ENCODE results near the gene NUP153. TPM values are rescaled to one million over a fixed set of nuclear protein-coding genes. Genes with fewer than 3 reads are reported as not detected.

NUP153 gene
- total and polyA plus RNA-seq, 2 donors (not counting 1 experiment from before 2014, with no cell fraction given), result 22.0 to 27.7 TPM

DNA sequence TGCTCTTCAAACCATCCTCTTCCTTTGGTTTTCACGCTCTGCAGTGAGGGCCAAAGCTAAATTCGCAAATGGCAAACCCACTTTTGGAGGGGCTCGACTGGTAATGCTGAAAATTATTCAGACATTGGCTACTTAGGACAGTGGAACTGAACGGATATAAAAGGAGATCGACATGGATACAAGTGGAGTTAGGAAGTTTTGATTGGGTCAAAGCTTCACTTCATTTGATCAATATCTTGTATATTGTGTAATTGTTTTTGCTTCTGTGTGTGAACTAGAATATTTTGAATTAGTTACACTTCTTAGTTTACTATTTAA, 105.4 kb downstream of the NUP153 start:
- no peaks in the 10 kb centered on the region for H4K20me1 ChIP-seq (ENCODE audit: control insufficient read depth, extremely low read depth, insufficient read depth, low read length)
- no peaks in the 10 kb centered on the region for H3K4me1 ChIP-seq (ENCODE audit: control insufficient read depth, extremely low read depth, insufficient read depth, low read length)
- H3K4me3 ChIP-seq (replicated peaks in 1 of 4; ENCODE audit: control extremely low read depth in 1 of 4, insufficient read depth in 1 of 4, low read depth in 3 of 4, low read length in 4 of 4), result peak overlapping the region; percentile 77 to 89 (median 84)
- H3K27ac ChIP-seq (ENCODE audit: insufficient read depth, low read length), result peak overlapping the region; percentile 81
- no peaks in the 10 kb centered on the region for H3K27me3 ChIP-seq (ENCODE audit: control insufficient read depth, insufficient read depth, low read length)
- H3K79me2 ChIP-seq (ENCODE audit: control insufficient read depth, insufficient read depth, low read length), result peaks cover 2% of the 10 kb centered on the region
- peak in 1 of 2 donors; percentile 5 for DNase-seq (ENCODE audit: low read depth in 2 of 2)
- peak overlapping the region; percentile 93 for H2AFZ ChIP-seq (ENCODE audit: low read length)
- peak overlapping the region; percentile 91 for H3K4me2 ChIP-seq (ENCODE audit: extremely low read depth, insufficient read depth, low read length)
- no peaks in the 10 kb centered on the region for H3K9me3 ChIP-seq (ENCODE audit: control insufficient read depth, insufficient read depth, low read depth, low read length)
- TF ChIP-seq, protein P1, sequence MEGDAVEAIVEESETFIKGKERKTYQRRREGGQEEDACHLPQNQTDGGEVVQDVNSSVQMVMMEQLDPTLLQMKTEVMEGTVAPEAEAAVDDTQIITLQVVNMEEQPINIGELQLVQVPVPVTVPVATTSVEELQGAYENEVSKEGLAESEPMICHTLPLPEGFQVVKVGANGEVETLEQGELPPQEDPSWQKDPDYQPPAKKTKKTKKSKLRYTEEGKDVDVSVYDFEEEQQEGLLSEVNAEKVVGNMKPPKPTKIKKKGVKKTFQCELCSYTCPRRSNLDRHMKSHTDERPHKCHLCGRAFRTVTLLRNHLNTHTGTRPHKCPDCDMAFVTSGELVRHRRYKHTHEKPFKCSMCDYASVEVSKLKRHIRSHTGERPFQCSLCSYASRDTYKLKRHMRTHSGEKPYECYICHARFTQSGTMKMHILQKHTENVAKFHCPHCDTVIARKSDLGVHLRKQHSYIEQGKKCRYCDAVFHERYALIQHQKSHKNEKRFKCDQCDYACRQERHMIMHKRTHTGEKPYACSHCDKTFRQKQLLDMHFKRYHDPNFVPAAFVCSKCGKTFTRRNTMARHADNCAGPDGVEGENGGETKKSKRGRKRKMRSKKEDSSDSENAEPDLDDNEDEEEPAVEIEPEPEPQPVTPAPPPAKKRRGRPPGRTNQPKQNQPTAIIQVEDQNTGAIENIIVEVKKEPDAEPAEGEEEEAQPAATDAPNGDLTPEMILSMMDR (conservative IDR thresholded peaks at IDR 0.05 in 1 of 2, IDR thresholded peaks at IDR 0.05 in 1 of 2; ENCODE audit: low read depth in 1 of 2, low read length in 2 of 2), result no peak
- TF ChIP-seq EZH2 (IDR thresholded peaks at IDR 0.05; ENCODE audit: low read length, missing control alignments), result no peak
- peak overlapping the region; percentile 81 for H3K9ac ChIP-seq (ENCODE audit: insufficient read depth, low read length)
- no peaks in the 10 kb centered on the region for H3K36me3 ChIP-seq (ENCODE audit: control insufficient read depth, insufficient read depth, low read length)

DNA sequence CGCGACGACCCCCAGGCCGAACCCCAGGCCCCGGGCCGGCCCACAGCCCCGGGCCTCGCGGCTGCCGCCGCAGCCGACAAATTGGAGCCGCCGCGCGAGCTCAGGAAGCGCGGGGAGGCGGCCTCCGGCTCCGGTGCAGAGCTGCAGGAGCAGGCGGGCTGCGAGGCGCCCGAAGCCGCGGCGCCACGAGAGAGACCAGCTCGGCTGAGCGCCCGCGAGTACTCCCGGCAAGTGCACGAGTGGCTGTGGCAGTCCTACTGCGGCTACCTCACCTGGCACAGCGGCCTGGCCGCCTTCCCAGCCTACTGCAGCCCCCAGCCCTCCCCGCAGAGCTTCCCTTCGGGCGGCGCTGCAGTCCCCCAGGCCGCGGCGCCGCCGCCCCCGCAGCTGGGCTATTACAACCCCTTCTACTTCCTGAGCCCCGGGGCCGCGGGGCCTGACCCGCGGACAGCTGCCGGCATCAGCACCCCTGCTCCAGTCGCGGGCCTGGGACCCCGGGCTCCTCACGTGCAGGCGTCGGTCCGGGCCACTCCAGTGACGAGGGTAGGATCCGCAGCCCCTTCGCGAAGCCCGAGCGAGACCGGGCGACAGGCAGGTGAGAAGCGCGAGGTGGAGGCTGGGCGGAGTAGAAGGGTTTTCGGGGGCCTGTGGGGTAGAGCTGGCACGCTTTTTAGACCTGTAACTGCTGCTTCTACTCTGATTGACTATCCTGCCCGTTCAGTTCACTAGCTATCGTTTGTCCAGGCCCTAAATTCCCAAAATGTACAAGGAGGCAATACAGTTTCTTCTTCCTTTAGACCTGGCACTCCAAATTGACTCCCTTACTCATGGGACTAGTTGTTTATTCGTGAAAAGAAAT, 106.0 kb downstream of the NUP153 start:
- peaks cover 2% of the 10 kb centered on the region for H3K79me2 ChIP-seq (ENCODE audit: control insufficient read depth, insufficient read depth, low read length)
- H3K27me3 ChIP-seq (ENCODE audit: control insufficient read depth, insufficient read depth, low read length), result no peaks in the 10 kb centered on the region
- H3K9me3 ChIP-seq (ENCODE audit: control insufficient read depth, insufficient read depth, low read depth, low read length), result no peaks in the 10 kb centered on the region
- H3K36me3 ChIP-seq (ENCODE audit: control insufficient read depth, insufficient read depth, low read length), result no peaks in the 10 kb centered on the region
- H2AFZ ChIP-seq (ENCODE audit: low read length), result peak overlapping the region; percentile 93
- no peaks in the 10 kb centered on the region for H4K20me1 ChIP-seq (ENCODE audit: control insufficient read depth, extremely low read depth, insufficient read depth, low read length)
- no peaks in the 10 kb centered on the region for H3K4me1 ChIP-seq (ENCODE audit: control insufficient read depth, extremely low read depth, insufficient read depth, low read length)
- peak; percentile 8 to 39 for DNase-seq (ENCODE audit: low read depth in 2 of 2)
- peak overlapping the region; percentile 91 for H3K4me2 ChIP-seq (ENCODE audit: extremely low read depth, insufficient read depth, low read length)
- TF ChIP-seq, protein P1 (conservative IDR thresholded peaks at IDR 0.05 in 1 of 2, IDR thresholded peaks at IDR 0.05 in 1 of 2; ENCODE audit: low read depth in 1 of 2, low read length in 2 of 2), result no peak
- TF ChIP-seq EZH2 (IDR thresholded peaks at IDR 0.05; ENCODE audit: low read length, missing control alignments), result no peak
- H3K4me3 ChIP-seq (replicated peaks in 1 of 4; ENCODE audit: control extremely low read depth in 1 of 4, insufficient read depth in 1 of 4, low read depth in 3 of 4, low read length in 4 of 4), result peak overlapping the region; percentile 77 to 89 (median 84)
- H3K27ac ChIP-seq (ENCODE audit: insufficient read depth, low read length), result peak overlapping the region; percentile 81
- peak overlapping the region; percentile 81 for H3K9ac ChIP-seq (ENCODE audit: insufficient read depth, low read length)

DNA sequence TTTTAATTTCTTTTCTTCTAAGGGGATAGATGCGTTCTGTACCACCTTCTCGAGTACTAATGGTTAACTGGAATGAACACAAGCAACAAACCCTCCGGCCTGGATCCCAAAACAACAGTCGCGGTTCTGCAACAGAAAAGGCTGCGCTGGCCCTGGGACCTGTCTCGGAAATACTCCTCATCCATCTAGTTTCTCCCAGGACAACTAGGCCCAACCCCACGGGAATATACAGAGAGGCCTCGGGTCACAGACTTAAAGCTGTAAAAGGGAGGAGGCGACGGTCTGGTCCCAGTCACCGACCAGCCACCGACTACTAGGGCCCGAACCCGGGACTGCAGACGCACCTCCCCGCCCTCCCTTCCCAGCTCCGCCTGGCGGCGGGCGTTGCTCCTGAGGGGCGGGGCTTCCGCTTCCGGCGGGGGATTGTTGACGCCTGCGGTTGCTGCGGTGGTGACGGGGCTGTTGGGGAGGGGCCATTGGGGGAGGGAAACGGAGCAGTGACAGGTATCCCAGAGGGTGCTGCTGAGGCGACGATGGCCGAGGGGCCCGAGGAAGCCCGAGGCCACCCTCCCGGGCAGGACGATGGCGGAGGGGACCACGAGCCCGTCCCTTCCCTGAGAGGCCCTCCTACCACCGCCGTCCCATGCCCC, 106.7 kb downstream of the NUP153 start, which contains the start of gene FAM8A1:
Gene FAM8A1, plus strand, starts transcription at position 426 of the 650 bp plus-strand sequence. Its CDS starts 108 bp downstream, at position 534.
- no peaks in the 10 kb centered on the region for H3K9me3 ChIP-seq (ENCODE audit: control insufficient read depth, insufficient read depth, low read depth, low read length)
- no peaks in the 10 kb centered on the region for H4K20me1 ChIP-seq (ENCODE audit: control insufficient read depth, extremely low read depth, insufficient read depth, low read length)
- peak within 1 kb of the TSS; percentile 77 to 89 (median 84) for H3K4me3 ChIP-seq (replicated peaks in 1 of 4; ENCODE audit: control extremely low read depth in 1 of 4, insufficient read depth in 1 of 4, low read depth in 3 of 4, low read length in 4 of 4)
- DNase-seq (ENCODE audit: low read depth in 2 of 2), result peak; percentile 82 to 85
- no peaks in the 10 kb centered on the region for H3K4me1 ChIP-seq (ENCODE audit: control insufficient read depth, extremely low read depth, insufficient read depth, low read length)
- no peaks in the 10 kb centered on the region for H3K36me3 ChIP-seq (ENCODE audit: control insufficient read depth, insufficient read depth, low read length)
- H3K27me3 ChIP-seq (ENCODE audit: control insufficient read depth, insufficient read depth, low read length), result no peaks in the 10 kb centered on the region
- TF ChIP-seq, protein P1 (conservative IDR thresholded peaks at IDR 0.05 in 1 of 2, IDR thresholded peaks at IDR 0.05 in 1 of 2; ENCODE audit: low read depth in 1 of 2, low read length in 2 of 2), result peak; percentile 49 to 63
- no peak for TF ChIP-seq EZH2 (IDR thresholded peaks at IDR 0.05; ENCODE audit: low read length, missing control alignments)
- peak within 1 kb of the TSS; percentile 81 for H3K27ac ChIP-seq (ENCODE audit: insufficient read depth, low read length)
- H3K9ac ChIP-seq (ENCODE audit: insufficient read depth, low read length), result peak within 1 kb of the TSS; percentile 81
- peaks cover 2% of the 10 kb centered on the region for H3K79me2 ChIP-seq (ENCODE audit: control insufficient read depth, insufficient read depth, low read length)
- H3K4me2 ChIP-seq (ENCODE audit: extremely low read depth, insufficient read depth, low read length), result peak within 1 kb of the TSS; percentile 91
- H2AFZ ChIP-seq (ENCODE audit: low read length), result peak within 1 kb of the TSS; percentile 93
